WI38 (cell line): ENCODE measurements around the gene TMEM141.

ENCODE experiments used
- H3K4me3 ChIP-seq: 2 replicates; pipeline ENCODE4 v1.5.1; 2011; ENCODE audit warnings: low read depth, mild to moderate bottlenecking, control low read depth, low read length
- TF ChIP-seq, protein P1 (sequence below): IDR thresholded peaks from 2 replicates; pipeline ENCODE4 v1.5.1; 2012; ENCODE audit warnings: low read depth, mild to moderate bottlenecking, control low read depth, low read length

The TMEM141 gene

DNA sequence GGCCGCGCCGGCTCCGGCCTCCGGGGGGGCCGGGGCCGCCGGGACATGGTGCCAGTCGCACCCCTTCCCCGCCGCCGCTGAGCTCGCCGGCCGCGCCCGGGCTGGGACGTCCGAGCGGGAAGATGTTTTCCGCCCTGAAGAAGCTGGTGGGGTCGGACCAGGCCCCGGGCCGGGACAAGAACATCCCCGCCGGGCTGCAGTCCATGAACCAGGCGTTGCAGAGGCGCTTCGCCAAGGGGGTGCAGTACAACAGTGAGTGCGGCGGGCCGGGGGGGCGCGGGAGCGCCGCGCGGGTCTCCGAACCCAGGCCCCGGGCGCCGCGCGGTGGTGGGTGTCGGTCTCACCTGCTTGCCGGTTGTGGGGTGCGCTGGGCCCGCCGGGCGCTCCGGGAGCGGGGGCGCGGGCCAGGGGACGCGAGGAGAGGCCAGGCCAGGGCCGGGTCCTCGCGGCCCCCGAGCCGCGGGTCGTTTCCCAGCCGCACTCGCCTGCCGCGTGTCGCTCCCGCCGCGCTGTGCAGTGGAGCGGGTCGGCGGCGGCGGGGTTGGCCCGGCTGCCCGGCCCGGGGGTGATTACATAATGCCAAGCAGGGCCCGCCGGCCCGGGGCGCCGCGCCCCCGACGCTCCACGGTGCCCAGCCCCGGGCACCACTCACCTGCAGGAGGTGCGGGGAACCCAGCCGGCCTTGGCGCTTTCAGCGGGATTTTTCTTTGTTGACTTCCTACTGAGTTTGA lies 17.1 kb downstream of the TMEM141 start:
- TF ChIP-seq, protein P1, sequence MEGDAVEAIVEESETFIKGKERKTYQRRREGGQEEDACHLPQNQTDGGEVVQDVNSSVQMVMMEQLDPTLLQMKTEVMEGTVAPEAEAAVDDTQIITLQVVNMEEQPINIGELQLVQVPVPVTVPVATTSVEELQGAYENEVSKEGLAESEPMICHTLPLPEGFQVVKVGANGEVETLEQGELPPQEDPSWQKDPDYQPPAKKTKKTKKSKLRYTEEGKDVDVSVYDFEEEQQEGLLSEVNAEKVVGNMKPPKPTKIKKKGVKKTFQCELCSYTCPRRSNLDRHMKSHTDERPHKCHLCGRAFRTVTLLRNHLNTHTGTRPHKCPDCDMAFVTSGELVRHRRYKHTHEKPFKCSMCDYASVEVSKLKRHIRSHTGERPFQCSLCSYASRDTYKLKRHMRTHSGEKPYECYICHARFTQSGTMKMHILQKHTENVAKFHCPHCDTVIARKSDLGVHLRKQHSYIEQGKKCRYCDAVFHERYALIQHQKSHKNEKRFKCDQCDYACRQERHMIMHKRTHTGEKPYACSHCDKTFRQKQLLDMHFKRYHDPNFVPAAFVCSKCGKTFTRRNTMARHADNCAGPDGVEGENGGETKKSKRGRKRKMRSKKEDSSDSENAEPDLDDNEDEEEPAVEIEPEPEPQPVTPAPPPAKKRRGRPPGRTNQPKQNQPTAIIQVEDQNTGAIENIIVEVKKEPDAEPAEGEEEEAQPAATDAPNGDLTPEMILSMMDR = no peak
- peak overlapping the region; percentile 85 for H3K4me3 ChIP-seq

DNA sequence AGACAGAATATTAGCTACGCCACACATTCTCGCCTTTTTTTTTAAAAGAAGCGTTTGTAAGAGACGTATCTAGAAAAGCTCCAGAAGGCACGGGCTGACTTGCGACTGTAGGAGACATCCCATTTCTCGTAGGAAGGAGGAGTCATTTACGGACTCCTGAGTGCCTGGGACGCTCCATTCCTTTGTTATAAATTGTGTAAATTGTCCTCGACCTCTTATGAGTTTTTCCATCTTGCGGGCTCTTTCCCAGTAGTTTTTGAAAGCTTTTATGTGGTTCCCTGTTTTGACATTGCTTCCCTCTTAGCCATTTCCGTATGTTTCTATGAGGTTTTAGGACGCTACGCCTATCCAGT lies 17.6 kb downstream of the TMEM141 start:
- TF ChIP-seq, protein P1 = no peak
- peak overlapping the region; percentile 85 for H3K4me3 ChIP-seq

DNA sequence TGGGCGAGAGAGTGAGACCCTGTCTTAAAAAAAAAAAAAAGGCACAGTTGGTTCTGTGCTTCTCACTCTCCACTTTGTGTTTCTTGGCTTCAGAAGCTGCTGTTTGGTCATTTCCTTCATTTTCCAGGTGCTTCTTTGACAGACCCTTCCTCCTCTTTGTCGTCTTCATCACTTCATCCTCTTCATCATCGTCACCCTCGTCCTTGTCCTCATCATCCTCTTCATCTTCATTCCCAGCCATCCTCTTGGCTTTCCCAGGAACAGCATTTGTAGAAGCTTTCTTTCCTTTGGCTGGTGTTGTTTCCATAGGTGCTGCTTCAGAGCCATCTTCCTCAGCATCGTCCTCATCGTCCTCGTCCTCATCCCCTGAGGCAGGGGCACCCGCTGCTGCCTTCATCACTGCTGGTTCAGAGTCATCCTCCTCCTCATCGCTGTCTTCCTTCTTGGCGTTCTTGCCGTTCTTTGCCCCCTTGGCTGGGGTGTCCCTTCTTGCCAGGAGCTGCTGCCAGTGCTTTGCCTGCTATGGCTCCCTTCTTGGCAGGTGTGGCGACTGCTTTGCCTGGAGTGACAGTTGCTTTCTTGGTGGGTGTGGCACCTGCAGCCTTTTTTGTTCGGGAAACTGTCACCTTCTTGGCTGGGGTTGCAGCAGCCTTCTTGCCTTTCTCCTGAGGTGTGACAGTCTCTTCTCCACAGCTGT lies 23.7 kb downstream of the TMEM141 start:
- no peak overlapping the region for H3K4me3 ChIP-seq
- TF ChIP-seq, protein P1 = no peak

DNA sequence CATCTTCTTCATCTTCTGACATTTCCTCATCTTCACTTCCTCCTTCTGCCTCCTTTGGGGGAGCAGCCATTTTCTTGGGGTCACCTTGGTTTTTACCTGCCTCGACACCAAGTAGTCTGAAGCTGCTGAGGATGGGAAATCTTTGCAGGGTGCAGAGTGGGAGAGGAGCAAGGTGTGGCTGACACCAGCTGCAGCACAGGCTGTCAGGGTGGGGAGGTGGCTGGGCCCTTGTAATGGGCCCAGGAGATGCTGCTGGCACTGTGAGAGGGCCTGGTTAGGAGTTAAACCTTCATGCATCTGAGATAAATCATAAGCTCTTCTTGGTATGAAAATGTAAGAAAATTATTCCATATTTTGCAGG lies 24.3 kb downstream of the TMEM141 start:
- H3K4me3 ChIP-seq = no peak overlapping the region
- TF ChIP-seq, protein P1 = no peak

DNA sequence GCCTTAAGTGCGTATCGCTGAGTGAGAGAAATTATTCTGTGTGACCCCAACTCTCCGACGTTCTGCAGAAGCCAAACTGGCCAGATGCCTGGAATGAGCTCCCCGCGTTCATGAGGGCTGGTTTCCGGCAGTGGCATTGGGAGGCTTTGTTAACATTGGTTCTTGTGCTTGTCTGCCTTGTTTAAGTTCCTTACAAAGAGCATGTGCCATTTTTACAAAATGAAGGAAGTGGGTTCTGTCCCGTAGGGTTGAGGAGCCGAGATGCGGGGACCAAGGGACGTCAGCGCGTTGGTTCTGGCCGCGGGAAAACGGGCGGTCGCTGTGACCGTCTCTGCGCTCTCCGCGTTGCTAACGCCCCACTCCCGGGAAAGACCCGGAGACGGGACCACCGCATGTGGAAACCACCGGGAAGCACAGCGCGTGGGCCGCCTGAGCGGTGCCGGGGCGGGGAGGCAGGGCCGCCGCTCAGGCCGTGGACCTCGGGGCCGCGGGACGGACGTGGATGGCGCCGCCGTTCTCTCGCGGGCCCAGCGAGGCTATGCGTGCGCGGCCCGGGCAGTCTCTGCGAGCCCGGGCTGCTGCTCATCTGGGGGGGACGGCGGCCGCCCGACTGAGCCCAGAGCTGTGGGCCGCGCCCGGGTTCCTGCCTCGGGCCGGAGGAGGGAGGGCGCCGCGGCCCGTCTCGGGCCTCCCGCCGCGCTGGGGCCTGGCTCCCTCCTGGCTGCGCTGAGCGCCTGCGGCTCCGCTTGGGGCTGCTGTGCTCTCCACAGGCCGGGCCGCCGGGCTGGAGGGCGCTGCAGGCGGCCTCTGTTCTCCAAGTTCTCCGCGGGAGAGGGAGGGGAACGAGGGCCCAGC lies 30.1 kb downstream of the TMEM141 start:
- no peak overlapping the region for H3K4me3 ChIP-seq
- TF ChIP-seq, protein P1 = no peak

DNA sequence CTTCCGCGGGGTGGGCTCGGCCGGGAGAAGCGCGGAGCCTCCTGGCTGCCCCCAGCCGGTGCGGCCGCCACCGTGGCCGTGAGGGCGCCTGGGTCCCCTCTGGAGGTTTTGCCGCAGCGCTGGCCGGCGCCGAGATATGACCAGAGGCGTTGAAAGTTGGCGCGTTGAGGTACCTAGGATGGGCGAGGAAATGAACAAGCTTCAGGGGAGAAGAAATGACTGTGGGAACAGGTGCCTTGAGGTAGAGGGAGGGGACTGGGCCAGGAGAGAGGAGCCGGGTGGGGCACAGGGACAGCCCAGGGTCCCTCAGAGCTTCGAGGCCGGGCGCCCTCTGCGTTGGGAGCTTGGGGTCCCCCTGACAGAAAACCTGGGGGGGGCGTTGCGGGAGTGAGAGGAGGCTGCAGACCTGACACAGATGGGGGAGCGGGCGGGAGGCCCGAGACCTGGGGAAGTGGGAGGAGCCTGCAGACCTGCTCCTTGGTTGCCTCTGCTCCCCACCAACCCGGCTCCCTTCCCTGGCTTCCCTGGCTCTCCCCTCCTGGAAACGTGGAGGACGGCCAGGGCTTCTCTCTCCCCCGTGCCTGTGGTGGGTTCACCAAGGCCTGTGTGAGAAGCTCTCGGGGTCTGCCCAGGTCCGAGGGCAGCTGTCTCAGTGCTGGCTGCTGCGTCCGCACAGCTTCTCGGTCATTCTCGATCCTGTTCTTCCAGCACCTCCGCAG lies 30.8 kb downstream of the TMEM141 start:
- TF ChIP-seq, protein P1 = no peak
- no peak overlapping the region for H3K4me3 ChIP-seq
